Aorta (tissue), 5 donors: ENCODE results near the gene PRKAA2. TPM values are rescaled to one million over a fixed set of nuclear protein-coding genes. Genes with fewer than 3 reads are reported as not detected.

Source experiments
- ATAC-seq: fragments of 200-7000 bp; cut with Tn5 transposase; one replicate; pipeline ENCODE4 v1.9.1; 2022; ENCODE audit warnings: moderate library complexity; ENCODE audit not compliant: low FRiP score
- DNase-seq, 2 donors: peaks; one replicate each; pipeline ENCODE4 v3.0.0-alpha.2; 2020
- H3K27ac ChIP-seq, 2 donors: one replicate each; pipeline ENCODE4 v1.5.1; 2013; ENCODE audit warnings: low read length in 2 of 2, mild to moderate bottlenecking in 2 of 2, moderate library complexity in 2 of 2, control low read depth in 1 of 2, inconsistent platforms in 1 of 2, low read depth in 1 of 2
- H3K27me3 ChIP-seq, 2 donors: one replicate each; pipeline ENCODE4 v1.6.1; 2013; ENCODE audit warnings: control low read depth in 1 of 2, low read length in 1 of 2, mild to moderate bottlenecking in 1 of 2, moderate library complexity in 1 of 2; ENCODE audit not compliant: insufficient read depth in 2 of 2, control insufficient read depth in 1 of 2
- H3K36me3 ChIP-seq, 2 donors: one replicate each; pipeline ENCODE4 v1.6.1; 2013; ENCODE audit warnings: control low read depth in 1 of 2, low read length in 1 of 2, mild to moderate bottlenecking in 1 of 2; ENCODE audit not compliant: insufficient read depth in 2 of 2, control insufficient read depth in 1 of 2
- H3K4me1 ChIP-seq, 2 donors: one replicate each; pipeline ENCODE4 v1.6.1; 2013; ENCODE audit warnings: low read length in 2 of 2, control low read depth in 1 of 2, mild to moderate bottlenecking in 1 of 2, moderate library complexity in 1 of 2; ENCODE audit not compliant: insufficient read depth in 2 of 2, control insufficient read depth in 1 of 2
- H3K4me3 ChIP-seq, 2 donors: one replicate each; pipeline ENCODE4 v1.5.1; 2013; ENCODE audit warnings: low read length in 2 of 2, control low read depth in 1 of 2, mild to moderate bottlenecking in 1 of 2
- H3K9me3 ChIP-seq: one replicate; pipeline ENCODE4 v1.6.1; 2013; ENCODE audit warnings: mild to moderate bottlenecking, low read length; ENCODE audit not compliant: control insufficient read depth
- WGBS, 2 donors: extraction: QIAGEN DNeasy Blood & Tissue Kit; methylation state at CpG; one replicate each; pipeline ENCODE4 v1.1.7; 2013; 5-methylcytosine and 5-hydroxymethylcytosine counted together
- intact Hi-C, 2 donors: fragments of 100-400 bp; cut with DNase I; formaldehyde crosslinking; loops; one replicate each; pipeline versions ENCODE4 v1.14.2 to v1.15.0; 2022
- polyA plus RNA-seq, 2 donors: library from polyadenylated mRNA; stranded (reverse); fragments of 200-250 nt; gene quantifications; one replicate each; pipeline ENCODE4 v1.2.3, GENCODE V29; 2013
- total RNA-seq, 2 donors: library from RNA; stranded (reverse); fragmentation: NEBNext Ultra II Directional; extraction: Animal tissue kit (Norgen Biotek cat#: 25700); gene quantifications; one replicate each; pipeline ENCODE4 v1.2.1, GENCODE V29; 2021
- donor health status: healthy with polysubstance abuse.
- donor health status: Bipolar disorder and iron deficiency.
- donor health status: DM: no; HTN: no; CAD: no.
- donor health status: DM: no; HTN: no; CAD: no.
- donor health status: DM: yes; HTN: yes; CAD: no.

The PRKAA2 gene
- total and polyA plus RNA-seq, 4 donors, result 2.8 to 8.6 (median 5.1) TPM

GRCh38 chr1:56666112-56666608 lies 21.0 kb downstream of the PRKAA2 start:
- intact Hi-C loops, result no loop called here
- ATAC-seq, result no peak
- 86 to 87% methylated on average over 3 of the region's 3 CpGs for WGBS, 2 donors

GRCh38 chr1:56670350-56670749 lies 25.2 kb downstream of the PRKAA2 start:
- Histone ChIP-seq H3K27me3 (no peaks in the 10 kb centered on the region), H3K4me1 (no peaks in the 10 kb centered on the region), H3K36me3 (no peaks in the 10 kb centered on the region), H3K9me3 (no peaks in the 10 kb centered on the region), H3K27ac (no peak overlapping the region), H3K4me3 (no peak overlapping the region)
- intact Hi-C loops, result no loop called here
- ATAC-seq, result no peak
- no peak for DNase-seq
- WGBS, 2 donors, result 46 to 49% methylated on average over 2 of the region's 2 CpGs

More at GRCh38 chr1:56666112-56666608, 21.0 kb downstream of the PRKAA2 start:
- Histone ChIP-seq H3K4me1 (no peaks in the 10 kb centered on the region), H3K27ac (no peak overlapping the region), H3K36me3 (no peaks in the 10 kb centered on the region), H3K4me3 (no peak overlapping the region), H3K9me3 (no peaks in the 10 kb centered on the region), H3K27me3 (no peaks in the 10 kb centered on the region)
- no peak for DNase-seq

GRCh38 chr1:56671085-56671484 lies 26.0 kb downstream of the PRKAA2 start:
- H3K4me1 ChIP-seq, result no peaks in the 10 kb centered on the region
- DNase-seq (no peak), ATAC-seq (no peak)
- no peak overlapping the region for H3K4me3 ChIP-seq
- H3K27ac ChIP-seq, result no peak overlapping the region
- H3K27me3 ChIP-seq, result no peaks in the 10 kb centered on the region
- no peaks in the 10 kb centered on the region for H3K9me3 ChIP-seq
- intact Hi-C loops, result no loop called here
- H3K36me3 ChIP-seq, result peaks cover 0 to under 1% of the 10 kb centered on the region in 2 donors
- WGBS, 2 donors, result 95% methylated on average over 4 of the region's 4 CpGs

- no peak overlapping the region for H3K27ac ChIP-seq
- H3K4me1 ChIP-seq, result no peaks in the 10 kb centered on the region
- ATAC-seq (no peak), DNase-seq (no peak)
- no peak overlapping the region for H3K4me3 ChIP-seq
- peaks cover 0 to 4% of the 10 kb centered on the region in 2 donors for H3K36me3 ChIP-seq
- H3K27me3 ChIP-seq, result no peaks in the 10 kb centered on the region
- WGBS, 2 donors, result 87 to 89% methylated on average over 2 of the region's 2 CpGs
- intact Hi-C loops, result no loop called here
- H3K9me3 ChIP-seq, result no peaks in the 10 kb centered on the region
Measured at GRCh38 chr1:56671542-56671941, 26.4 kb downstream of the PRKAA2 start.

- no peak for ATAC-seq
- no peak overlapping the region for H3K27ac ChIP-seq
- H3K4me3 ChIP-seq, result no peak overlapping the region
- no peaks in the 10 kb centered on the region for H3K27me3 ChIP-seq
- no peaks in the 10 kb centered on the region for H3K4me1 ChIP-seq
- H3K36me3 ChIP-seq, result peaks cover 0 to 4% of the 10 kb centered on the region in 2 donors
- intact Hi-C loops, result no loop called here
- 1 to 44% methylated on average over 1 of the region's 1 CpG for WGBS, 2 donors
- DNase-seq, result no peak
- no peaks in the 10 kb centered on the region for H3K9me3 ChIP-seq
Measured at GRCh38 chr1:56672579-56672978, 27.5 kb downstream of the PRKAA2 start.

GRCh38 chr1:56675763-56676162 lies 30.6 kb downstream of the PRKAA2 start:
- Histone ChIP-seq H3K36me3 (peaks cover 0 to 4% of the 10 kb centered on the region in 2 donors), H3K4me3 (no peak overlapping the region), H3K27ac (no peak overlapping the region), H3K4me1 (no peaks in the 10 kb centered on the region), H3K9me3 (no peaks in the 10 kb centered on the region), H3K27me3 (no peaks in the 10 kb centered on the region)
- ATAC-seq (no peak), DNase-seq (no peak)
- intact Hi-C loops, result no loop called here

- no peak overlapping the region for H3K27ac ChIP-seq
- intact Hi-C loops, result no loop called here
- H3K27me3 ChIP-seq, result no peaks in the 10 kb centered on the region
- no peaks in the 10 kb centered on the region for H3K4me1 ChIP-seq
- ATAC-seq, result no peak
- no peak overlapping the region for H3K4me3 ChIP-seq
- no peaks in the 10 kb centered on the region for H3K9me3 ChIP-seq
- 72 to 99% methylated on average over 2 of the region's 2 CpGs for WGBS, 2 donors
- peaks cover 0 to 4% of the 10 kb centered on the region in 2 donors for H3K36me3 ChIP-seq
- DNase-seq, result no peak
Measured at GRCh38 chr1:56676571-56677035, 31.5 kb downstream of the PRKAA2 start.

GRCh38 chr1:56683569-56683968 lies 38.5 kb downstream of the PRKAA2 start:
- no peak for ATAC-seq
- Histone ChIP-seq H3K9me3 (no peaks in the 10 kb centered on the region), H3K4me1 (no peaks in the 10 kb centered on the region), H3K36me3 (no peaks in the 10 kb centered on the region), H3K4me3 (no peak overlapping the region), H3K27ac (no peak overlapping the region), H3K27me3 (no peaks in the 10 kb centered on the region)
- DNase-seq, result no peak
- intact Hi-C loops, result no loop called here

- Histone ChIP-seq H3K36me3 (no peaks in the 10 kb centered on the region), H3K9me3 (no peaks in the 10 kb centered on the region), H3K4me3 (no peak overlapping the region), H3K4me1 (no peaks in the 10 kb centered on the region), H3K27ac (no peak overlapping the region), H3K27me3 (no peaks in the 10 kb centered on the region)
- WGBS, 2 donors, result 91 to 92% methylated on average over 2 of the region's 2 CpGs
- ATAC-seq (no peak), DNase-seq (no peak)
- intact Hi-C loops, result no loop called here
Measured at GRCh38 chr1:56686169-56686568, 41.1 kb downstream of the PRKAA2 start.
